ENCODE data around the gene NAV3.

GRCh38 chr12:77796775-77797174 is 33.9 kb upstream of the NAV3 start:
- TF ChIP-seq CTCF (conservative IDR thresholded peaks at IDR 0.05; ENCODE audit: low read depth, low read length) (no peak), EZH2 (IDR thresholded peaks at IDR 0.05; ENCODE audit: borderline replicate concordance, low read depth, low read length, poor library complexity, severe bottlenecking) (no peak)

All from A673 (cell line).